Measurements from ENCODE around the gene INPP5A.

GRCh38 chr10:132787495-132788179 is 250.1 kb downstream of the INPP5A start:
- TF ChIP-seq CTCF (IDR thresholded peaks at IDR 0.05) (no peak), POLR2A (IDR thresholded peaks at IDR 0.05) (no peak)

Measured in lower leg skin (tissue), 3 donors.